Skeletal muscle cell (primary cell): ENCODE data around the gene PSMD13.
"Not testable (repeated sequence)": the region's sequence is repeated elsewhere in the genome, so short reads cannot be mapped to it uniquely, and the experiment has no call there.

Experiments
- DNase-seq: peaks from one replicate; pipeline ENCODE4 v3.0.0-alpha.2; 2010; ENCODE audit warnings: low read depth
- H3K4me3 ChIP-seq: 2 replicates; pipeline ENCODE4 v1.5.1; 2011; ENCODE audit warnings: low read depth, mild to moderate bottlenecking, control low read depth, low read length, moderate library complexity

The PSMD13 gene

GRCh38 chr11:236774-237767, at the start of gene PSMD13:
Gene PSMD13, plus strand, starts transcription at chr11:236976. Its CDS starts 74 bp downstream, at chr11:237050.
- peak within 1 kb of the TSS; percentile 100 for H3K4me3 ChIP-seq
- DNase-seq, result peak; percentile 49

DNA sequence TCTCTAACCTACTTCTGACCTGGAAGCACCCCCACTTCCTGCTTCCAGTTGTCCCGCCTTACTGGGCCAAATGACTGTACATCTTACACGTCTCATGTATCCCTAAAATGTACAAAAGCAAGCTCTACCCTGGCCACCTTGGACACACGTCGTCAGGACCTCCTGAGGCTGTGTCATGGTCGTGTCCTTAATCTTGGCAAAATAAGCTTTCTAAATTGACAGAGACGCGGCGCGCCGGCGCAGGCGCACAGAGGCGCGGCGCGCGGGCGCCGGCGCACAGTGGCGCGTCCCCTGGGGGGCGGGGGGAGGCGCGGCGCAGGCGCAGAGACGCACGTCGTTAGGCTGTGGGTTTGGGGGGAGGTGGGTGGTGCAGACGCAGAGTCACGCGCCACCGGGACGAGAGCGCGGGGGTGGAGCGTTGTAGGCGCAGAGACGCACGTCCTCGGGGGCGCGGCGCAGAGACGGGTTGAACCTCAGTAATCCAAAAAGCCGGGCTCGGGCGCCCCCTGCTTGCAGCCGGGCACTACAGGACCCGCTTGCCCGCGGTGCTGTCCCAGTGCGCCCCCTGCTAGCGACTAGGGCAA, 47.5 kb upstream of the PSMD13 start:
- not testable (repeated sequence) for DNase-seq, H3K4me3 ChIP-seq

DNA sequence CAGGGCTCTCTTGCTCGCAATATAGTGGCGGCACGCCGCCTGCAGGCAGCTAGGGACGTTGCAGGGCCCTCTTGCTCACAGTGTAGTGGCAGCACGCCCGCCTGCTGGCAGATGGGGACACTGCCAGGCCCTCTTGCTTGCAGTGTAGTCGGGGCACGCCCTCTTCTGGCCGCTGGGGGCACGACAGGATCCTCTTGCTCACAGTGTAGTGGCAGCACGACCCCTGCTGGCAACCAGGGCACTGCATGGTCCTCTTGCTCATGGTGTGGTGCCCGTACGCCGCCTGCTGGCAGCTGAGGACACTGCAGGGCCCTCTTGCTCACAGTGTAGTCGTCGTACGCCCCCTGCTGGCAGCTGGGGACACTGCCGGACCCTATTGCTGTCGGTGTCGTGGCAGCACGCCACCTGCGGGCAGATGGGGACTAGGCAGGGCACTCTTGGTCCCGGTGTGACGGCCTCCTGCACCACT, 46.9 kb upstream of the PSMD13 start:
- not testable (repeated sequence) for H3K4me3 ChIP-seq, DNase-seq

- not testable (repeated sequence) for DNase-seq, H3K4me3 ChIP-seq
Observed at GRCh38 chr11:190546-190945, 46.2 kb upstream of the PSMD13 start.

DNA sequence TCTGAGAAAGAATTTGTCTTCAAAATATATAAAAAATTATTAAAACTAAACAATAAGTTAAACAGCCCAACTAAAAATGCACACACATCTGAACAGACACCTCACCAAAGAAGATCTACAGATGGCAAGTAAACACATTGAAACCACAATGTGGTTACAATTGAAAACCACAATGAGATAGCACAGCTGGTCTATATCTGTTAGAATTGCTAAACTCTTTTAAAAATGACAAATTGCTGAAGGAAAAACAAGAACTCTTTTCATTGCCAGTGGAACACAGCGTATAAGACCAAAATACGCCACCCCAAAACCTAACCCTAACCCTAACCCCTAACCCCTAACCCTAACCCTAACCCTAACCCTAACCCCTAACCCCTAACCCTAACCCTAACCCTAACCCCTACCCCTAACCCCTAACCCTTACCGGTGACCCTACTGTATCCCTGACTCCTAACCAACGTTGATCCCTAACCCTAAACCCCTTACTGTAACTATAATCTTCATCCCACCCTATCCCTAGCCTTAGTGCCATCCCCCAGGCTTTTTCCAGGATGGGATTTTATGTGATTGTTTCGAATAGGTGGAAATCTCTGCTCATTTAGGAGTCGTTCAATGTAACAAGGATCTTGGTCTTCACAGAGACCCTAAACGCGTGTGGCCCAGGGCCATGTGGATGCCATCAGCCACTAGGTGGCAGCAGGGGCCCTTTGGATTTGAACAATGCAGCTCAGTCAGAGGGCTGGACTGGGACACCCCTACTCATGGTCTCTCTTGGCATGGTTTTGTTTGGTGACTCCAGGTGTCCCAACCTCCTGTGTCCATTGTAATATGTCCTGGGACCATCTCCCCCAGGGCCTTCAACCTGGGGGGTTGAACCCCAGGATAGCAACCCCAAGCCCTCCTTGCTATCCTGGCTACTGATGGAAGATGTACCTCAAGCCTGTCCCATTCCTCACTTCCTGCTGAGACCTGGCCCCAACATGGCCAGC, 45.0 kb upstream of the PSMD13 start:
- H3K4me3 ChIP-seq, DNase-seq: not testable (repeated sequence)

GRCh38 chr11:192674-193128, 44.1 kb upstream of the PSMD13 start, which contains the start of gene SCGB1C1:
Gene SCGB1C1, plus strand, starts transcription at chr11:193078. Its CDS starts 22 bp downstream, at chr11:193100.
- not testable (repeated sequence) for DNase-seq, H3K4me3 ChIP-seq

DNA sequence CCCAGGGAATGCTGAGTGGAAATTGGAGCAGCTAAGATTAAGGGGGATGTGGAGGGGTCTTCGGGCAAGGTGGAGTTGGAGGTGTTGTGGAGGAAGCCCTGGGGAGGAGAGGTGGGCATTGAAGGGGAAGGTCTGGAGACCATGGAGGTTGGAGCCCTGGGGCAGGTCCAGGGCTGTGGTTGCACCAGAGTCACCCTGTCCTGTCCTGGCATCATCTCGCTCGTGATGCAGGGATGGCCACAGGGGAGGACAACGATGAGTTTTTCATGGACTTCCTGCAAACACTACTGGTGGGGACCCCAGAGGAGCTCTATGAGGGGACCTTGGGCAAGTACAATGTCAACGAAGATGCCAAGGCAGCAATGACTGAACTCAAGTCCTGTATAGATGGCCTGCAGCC, 43.3 kb upstream of the PSMD13 start:
- not testable (repeated sequence) for DNase-seq, H3K4me3 ChIP-seq

GRCh38 chr11:196786-197731, 39.7 kb upstream of the PSMD13 start:
- no peak overlapping the region for H3K4me3 ChIP-seq
- DNase-seq, result no peak

GRCh38 chr11:197741-198235, 39.0 kb upstream of the PSMD13 start:
- no peak for DNase-seq
- H3K4me3 ChIP-seq, result no peak overlapping the region

DNA sequence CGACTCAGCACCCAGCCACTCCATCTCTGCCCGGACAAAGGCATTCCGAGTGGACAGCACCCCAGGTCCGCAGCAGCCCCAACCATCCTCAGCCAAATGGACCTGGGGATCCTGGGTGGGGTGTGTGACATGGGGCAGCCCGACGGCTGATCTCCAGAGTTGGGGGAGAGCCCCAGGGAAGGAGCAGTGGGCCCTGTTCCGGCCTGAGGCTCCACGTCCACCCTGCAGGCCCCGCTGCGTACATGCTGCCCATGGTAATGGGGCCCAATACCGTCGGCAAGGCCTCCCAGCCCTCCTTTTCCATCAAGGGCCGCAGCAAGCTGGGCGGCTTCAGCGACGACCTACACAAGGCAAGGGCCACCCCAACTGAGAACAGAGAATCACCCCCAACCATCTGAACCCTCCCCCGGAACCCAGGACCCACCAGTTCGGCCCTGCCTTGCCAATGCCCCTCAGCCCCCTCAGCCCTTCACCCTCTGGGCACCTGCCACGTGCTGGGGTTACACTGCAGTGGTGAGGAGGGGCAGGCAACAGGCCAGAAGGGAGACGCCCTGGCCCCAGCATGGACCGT, 38.5 kb upstream of the PSMD13 start:
- no peak overlapping the region for H3K4me3 ChIP-seq
- no peak for DNase-seq

DNA sequence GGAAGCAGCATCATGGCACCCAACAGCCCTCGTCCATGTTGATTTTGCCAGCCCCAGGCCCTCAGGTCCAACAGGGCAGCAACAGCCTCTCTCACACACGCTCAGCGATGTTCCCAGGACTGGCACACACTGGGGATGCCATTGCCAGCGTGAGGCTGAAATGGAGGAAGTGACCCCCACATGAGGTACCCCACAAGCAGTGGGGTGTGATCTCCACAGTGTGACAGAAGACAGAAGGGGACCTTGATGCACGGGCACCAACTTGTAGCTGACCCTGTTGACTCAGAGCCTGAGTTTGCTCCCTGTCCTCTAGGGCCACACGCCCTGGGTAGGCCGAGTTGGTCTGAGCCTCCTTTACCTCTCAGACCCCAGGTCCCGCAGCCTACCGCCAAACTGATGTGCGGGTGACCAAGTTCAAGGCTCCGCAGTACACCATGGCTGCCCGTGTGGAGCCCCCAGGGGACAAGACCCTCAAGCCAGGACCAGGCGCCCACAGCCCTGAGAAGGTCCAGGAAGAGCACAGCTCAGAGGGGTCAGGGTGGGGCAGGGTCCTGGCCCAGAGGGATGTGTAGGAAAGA, 37.7 kb upstream of the PSMD13 start:
- DNase-seq, result no peak
- H3K4me3 ChIP-seq, result no peak overlapping the region

DNA sequence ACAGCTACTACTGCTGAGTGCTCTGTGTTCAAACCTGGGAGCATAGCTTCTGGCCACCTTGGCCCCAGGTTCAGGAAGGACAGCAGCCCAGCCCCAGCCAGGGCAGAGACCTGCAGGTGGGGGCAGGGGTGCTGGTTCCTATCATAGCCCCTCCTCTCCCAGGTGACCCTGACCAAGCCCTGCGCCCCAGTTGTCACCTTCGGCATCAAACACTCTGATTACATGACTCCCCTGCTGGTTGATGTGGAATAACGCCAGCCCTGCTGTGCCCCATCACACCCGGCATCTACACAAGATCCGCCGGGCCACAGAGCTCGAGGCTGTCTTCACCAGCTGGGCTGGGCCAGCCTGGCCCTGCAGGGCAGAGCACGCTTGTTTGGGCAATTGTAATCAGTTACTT, 37.0 kb upstream of the PSMD13 start:
- H3K4me3 ChIP-seq, result no peak overlapping the region
- no peak for DNase-seq

DNA sequence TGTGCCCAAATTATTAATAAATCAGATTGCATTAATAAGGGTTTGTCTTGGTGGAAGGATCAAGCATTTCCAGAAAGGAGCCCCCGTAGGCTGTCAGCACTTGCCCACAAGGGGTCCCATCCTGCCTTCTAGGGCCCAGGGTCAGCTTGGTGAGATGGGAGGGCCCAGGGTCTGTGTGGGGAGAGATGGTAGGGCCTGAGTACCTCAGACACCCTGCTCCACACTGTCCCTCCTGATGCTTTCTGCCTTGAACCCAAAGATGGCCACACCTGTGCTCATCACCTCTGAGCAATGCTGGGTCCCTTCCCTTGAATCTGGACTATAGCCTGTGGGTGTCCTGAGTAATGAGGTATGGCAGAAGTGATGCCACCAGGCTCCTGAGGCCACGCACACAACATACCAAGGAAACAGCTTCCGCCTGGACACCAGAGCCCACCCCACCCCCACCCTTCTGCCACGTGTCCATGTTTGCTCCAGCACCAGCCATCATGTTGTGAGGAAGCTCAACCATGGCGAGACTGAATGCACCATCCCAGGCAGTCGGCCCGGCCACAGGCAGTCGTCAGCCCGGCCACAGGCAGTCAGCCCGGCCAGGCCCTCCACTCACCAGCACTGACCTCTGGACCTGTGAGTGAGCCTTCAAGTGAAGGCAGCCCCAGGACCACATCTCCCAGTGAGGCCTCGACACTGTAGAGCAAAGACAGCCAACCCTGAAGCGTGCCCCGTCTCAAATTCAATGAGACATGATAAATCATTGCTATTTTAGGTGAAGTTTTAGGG, 36.4 kb upstream of the PSMD13 start:
- DNase-seq, result no peak
- H3K4me3 ChIP-seq, result no peak overlapping the region

- DNase-seq, result no peak
- H3K4me3 ChIP-seq, result no peak overlapping the region
Observed at GRCh38 chr11:201966-202365, 34.8 kb upstream of the PSMD13 start.

DNA sequence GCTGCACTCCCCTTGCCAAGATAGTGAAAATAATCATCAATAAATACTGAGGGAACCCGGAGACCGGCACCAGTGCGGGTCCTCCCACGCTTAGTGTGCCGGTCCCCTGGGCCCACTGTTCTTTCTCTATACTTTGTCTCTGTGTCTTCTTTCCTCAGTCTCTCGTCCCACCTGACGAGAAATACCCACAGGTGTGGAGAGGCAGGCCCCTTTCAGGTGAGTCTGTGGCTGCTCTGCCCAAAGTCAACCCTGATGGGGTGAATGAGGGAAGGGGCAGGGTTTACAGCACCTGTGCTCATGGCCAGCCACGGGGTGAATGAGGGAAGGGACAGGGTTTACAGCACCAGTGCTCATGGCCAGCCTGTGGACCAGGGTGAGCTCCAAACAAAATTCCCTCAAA, 34.3 kb upstream of the PSMD13 start:
- no peak for DNase-seq
- H3K4me3 ChIP-seq, result no peak overlapping the region

GRCh38 chr11:203056-203944, 33.5 kb upstream of the PSMD13 start:
- DNase-seq, result no peak
- H3K4me3 ChIP-seq, result no peak overlapping the region
